K562 (cell line): ENCODE results near the gene ATG7. TPM values are rescaled to one million over a fixed set of nuclear protein-coding genes. Genes with fewer than 3 reads are reported as not detected.

ENCODE experiments used
- CSDE1 ChIP-seq, 2 experiments: fragments of 450-650 bp; IDR thresholded peaks; 2 replicates each; pipeline ENCODE4 v1.6.1; 2016; ENCODE audit warnings: mild to moderate bottlenecking in 1 of 2
- HDAC2 ChIP-seq: fragments of 450-650 bp; IDR thresholded peaks from 2 replicates; pipeline ENCODE4 v1.6.1; 2016; ENCODE audit warnings: mild to moderate bottlenecking
- MAFG ChIP-seq: fragments of 450-650 bp; conservative IDR thresholded peaks from 2 replicates; pipeline ENCODE4 v1.6.1; 2016; ENCODE audit warnings: missing genetic modification characterization, missing compliant biosample characterization
- NFE2 ChIP-seq: IDR thresholded peaks from 2 replicates; pipeline ENCODE4 v1.6.1; 2014; ENCODE audit warnings: antibody characterized with exemption, low read depth
- SRSF1 ChIP-seq: fragments of 200-400 bp; formaldehyde crosslinking; IDR thresholded peaks from 2 replicates; pipeline ENCODE4 v1.6.1; 2017; ENCODE audit warnings: mild to moderate bottlenecking, low read depth, low read length, moderate library complexity
- TEAD1 ChIP-seq, 2 experiments: fragments of 450-650 bp in 1 of 2; sonication (generic) in 1 of 2; formaldehyde crosslinking; IDR thresholded peaks; 2 replicates each; pipeline versions ENCODE4 v1.4.0 to v1.8.0; 2020 to 2022; ENCODE audit warnings: mild to moderate bottlenecking in 2 of 2, missing genetic modification reagents in 1 of 2
- TRIM28 ChIP-seq: fragments of 450-650 bp; IDR thresholded peaks from 2 replicates; pipeline ENCODE4 v1.6.1; 2017
- ZFPM2 ChIP-seq: fragments of 250-450 bp; sonication (Bioruptor Pico); IDR thresholded peaks from 2 replicates; pipeline ENCODE4 v1.5.1; 2022; ENCODE audit warnings: mild to moderate bottlenecking
- ZNF282 ChIP-seq: sonication (generic); formaldehyde crosslinking; IDR thresholded peaks from 2 replicates; pipeline ENCODE4 v1.8.1; 2023; ENCODE audit warnings: missing genetic modification reagents
- ZNF3 ChIP-seq: fragments of 250-450 bp; sonication (Bioruptor Pico); IDR thresholded peaks from 2 replicates; pipeline ENCODE4 v1.5.0; 2021; ENCODE audit warnings: mild to moderate bottlenecking, moderate library complexity
- ZNF586 ChIP-seq: fragments of 450-650 bp; formaldehyde crosslinking; conservative IDR thresholded peaks from 2 replicates; pipeline ENCODE4 v1.4.0; 2020; ENCODE audit warnings: mild to moderate bottlenecking, moderate library complexity
- ZNF699 ChIP-seq: fragments of 250-450 bp; sonication (Bioruptor Pico); IDR thresholded peaks from 2 replicates; pipeline ENCODE4 v1.8.0; 2021; ENCODE audit warnings: mild to moderate bottlenecking, moderate library complexity; ENCODE audit not compliant: insufficient replicate concordance
- polyA plus RNA-seq, 8 experiments: library from polyadenylated mRNA; depleted of rRNA in 4 of 8; stranded (reverse) in 5 of 8; unstranded in 3 of 8; fragments of >200 nt; fragmentation: Nextera tagmentation in 2 of 8; fragmentation: Illumina TruSeq in 1 of 8; extraction: Ambion mirVana in 2 of 8; extraction: Trizol in 1 of 8; gene quantifications; 2 replicates each; pipeline versions ENCODE4 v1.2.1 to v1.2.3, GENCODE V29; 2011 to 2014; ENCODE audit warnings: inconsistent platforms in 1 of 8, missing spikeins in 1 of 8
- total RNA-seq, 7 experiments: library from RNA; depleted of rRNA in 6 of 7; stranded (reverse); fragments of >200 nt in 6 of 7; fragmentation: Illumina TruSeq in 2 of 7; extraction: Trizol in 2 of 7; gene quantifications; 2 replicates each; pipeline versions ENCODE4 v1.2.1 to v1.2.3, GENCODE V29; 2011 to 2021; ENCODE audit warnings: low replicate concordance in 1 of 7
- TF ChIP-seq, protein P1 (sequence below): sonication (generic); formaldehyde crosslinking; IDR thresholded peaks from 2 replicates; pipeline ENCODE4 v1.9.0; 2022; ENCODE audit warnings: mild to moderate bottlenecking, missing genetic modification reagents
- TF ChIP-seq, protein P2 (sequence below): fragments of 450-650 bp; IDR thresholded peaks from 2 replicates; pipeline ENCODE4 v1.6.1; 2014; ENCODE audit warnings: low read depth, mild to moderate bottlenecking, moderate library complexity, borderline replicate concordance
- TF ChIP-seq, protein P3 (sequence below), 3 experiments: fragments of 200-800 bp in 1 of 3; fragments of 250-450 bp in 1 of 3; fragments of 450-650 bp in 1 of 3; sonication (Bioruptor Pico) in 1 of 3; sonication (Bioruptor generic) in 1 of 3; formaldehyde crosslinking in 1 of 3; IDR thresholded peaks; 2 replicates each; pipeline versions ENCODE4 v1.6.1 to v1.8.0; 2016 to 2022; ENCODE audit warnings: mild to moderate bottlenecking in 2 of 3, missing genetic modification characterization in 2 of 3, missing compliant biosample characterization in 1 of 3, moderate library complexity in 1 of 3
- TF ChIP-seq, protein P4 (sequence below): fragments of 250-450 bp; sonication (Bioruptor Pico); IDR thresholded peaks from 2 replicates; pipeline ENCODE4 v1.4.0; 2020; ENCODE audit warnings: mild to moderate bottlenecking, moderate library complexity, borderline replicate concordance
- TF ChIP-seq, protein P5 (sequence below): fragments of 250-450 bp; sonication (Bioruptor Pico); IDR thresholded peaks from 2 replicates; pipeline ENCODE4 v1.8.0; 2022; ENCODE audit warnings: moderate library complexity, mild to moderate bottlenecking, inconsistent platforms

ATG7 gene
- total and polyA plus RNA-seq, 9 of the 15 experiments (the other 6 are each of a cell fraction or from before 2014, with no cell fraction given), result 18.3 to 45.3 (median 33.6) TPM

DNA sequence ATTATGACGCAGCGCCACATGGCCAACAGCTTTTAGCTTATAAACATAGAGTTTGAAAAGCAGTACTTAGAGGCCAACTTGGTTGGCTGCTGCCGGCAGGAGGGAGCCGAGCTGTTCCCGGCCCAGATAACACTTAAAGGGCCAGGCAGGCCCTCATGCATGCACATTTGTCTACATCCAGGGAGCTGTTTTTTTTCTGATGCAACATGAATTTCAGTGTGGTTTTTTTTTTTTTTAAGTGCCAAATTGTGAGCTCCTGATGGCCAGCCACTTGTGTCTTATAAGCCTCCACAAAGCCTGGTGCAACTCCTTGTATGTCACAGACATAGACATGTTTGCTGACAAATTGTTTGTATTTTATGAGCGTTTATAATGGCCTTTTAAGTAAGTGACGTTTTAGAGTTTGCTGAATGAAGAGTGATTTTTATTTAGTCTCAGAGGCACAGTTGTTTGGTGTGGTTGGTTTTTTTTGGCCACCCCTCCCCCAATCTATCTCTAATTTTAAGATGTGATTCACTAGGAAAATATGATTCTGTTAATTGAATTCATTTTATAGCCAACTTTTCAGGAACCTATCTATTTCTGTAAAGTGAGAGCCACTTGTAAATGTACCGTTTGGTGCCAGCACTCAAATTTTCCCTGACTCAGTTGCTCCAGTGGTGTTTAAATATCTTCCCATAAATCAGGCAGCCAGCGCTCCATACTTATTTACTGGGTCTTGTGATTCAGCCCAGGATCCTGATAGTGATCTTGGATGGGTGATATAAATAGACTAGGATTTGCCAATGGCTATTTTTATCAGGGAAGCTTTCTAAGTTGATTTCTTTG, 237.2 kb downstream of the ATG7 start (continued):
- TF ChIP-seq SRSF1 (no peak), TRIM28 (no peak), ZNF3 (no peak), ZNF282 (no peak), CSDE1 (IDR thresholded peaks at IDR 0.05) (no peak), ZNF586 (CRISPR knock-in tag) (no peak), HDAC2 (no peak), MAFG (tag) (no peak), NFE2 (no peak), ZNF699 (CRISPR knock-in tag) (no peak), TEAD1 (CRISPR knock-in tag; IDR thresholded peaks at IDR 0.05) (no peak), ZFPM2 (no peak)
- TF ChIP-seq, protein P1, sequence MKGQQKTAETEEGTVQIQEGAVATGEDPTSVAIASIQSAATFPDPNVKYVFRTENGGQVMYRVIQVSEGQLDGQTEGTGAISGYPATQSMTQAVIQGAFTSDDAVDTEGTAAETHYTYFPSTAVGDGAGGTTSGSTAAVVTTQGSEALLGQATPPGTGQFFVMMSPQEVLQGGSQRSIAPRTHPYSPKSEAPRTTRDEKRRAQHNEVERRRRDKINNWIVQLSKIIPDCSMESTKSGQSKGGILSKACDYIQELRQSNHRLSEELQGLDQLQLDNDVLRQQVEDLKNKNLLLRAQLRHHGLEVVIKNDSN, result no peak
- TF ChIP-seq, protein P2, sequence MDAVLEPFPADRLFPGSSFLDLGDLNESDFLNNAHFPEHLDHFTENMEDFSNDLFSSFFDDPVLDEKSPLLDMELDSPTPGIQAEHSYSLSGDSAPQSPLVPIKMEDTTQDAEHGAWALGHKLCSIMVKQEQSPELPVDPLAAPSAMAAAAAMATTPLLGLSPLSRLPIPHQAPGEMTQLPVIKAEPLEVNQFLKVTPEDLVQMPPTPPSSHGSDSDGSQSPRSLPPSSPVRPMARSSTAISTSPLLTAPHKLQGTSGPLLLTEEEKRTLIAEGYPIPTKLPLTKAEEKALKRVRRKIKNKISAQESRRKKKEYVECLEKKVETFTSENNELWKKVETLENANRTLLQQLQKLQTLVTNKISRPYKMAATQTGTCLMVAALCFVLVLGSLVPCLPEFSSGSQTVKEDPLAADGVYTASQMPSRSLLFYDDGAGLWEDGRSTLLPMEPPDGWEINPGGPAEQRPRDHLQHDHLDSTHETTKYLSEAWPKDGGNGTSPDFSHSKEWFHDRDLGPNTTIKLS, result 0 out of 2 replicates have a peak, but pooled peaks have one; percentile 29
- TF ChIP-seq, protein P3, sequence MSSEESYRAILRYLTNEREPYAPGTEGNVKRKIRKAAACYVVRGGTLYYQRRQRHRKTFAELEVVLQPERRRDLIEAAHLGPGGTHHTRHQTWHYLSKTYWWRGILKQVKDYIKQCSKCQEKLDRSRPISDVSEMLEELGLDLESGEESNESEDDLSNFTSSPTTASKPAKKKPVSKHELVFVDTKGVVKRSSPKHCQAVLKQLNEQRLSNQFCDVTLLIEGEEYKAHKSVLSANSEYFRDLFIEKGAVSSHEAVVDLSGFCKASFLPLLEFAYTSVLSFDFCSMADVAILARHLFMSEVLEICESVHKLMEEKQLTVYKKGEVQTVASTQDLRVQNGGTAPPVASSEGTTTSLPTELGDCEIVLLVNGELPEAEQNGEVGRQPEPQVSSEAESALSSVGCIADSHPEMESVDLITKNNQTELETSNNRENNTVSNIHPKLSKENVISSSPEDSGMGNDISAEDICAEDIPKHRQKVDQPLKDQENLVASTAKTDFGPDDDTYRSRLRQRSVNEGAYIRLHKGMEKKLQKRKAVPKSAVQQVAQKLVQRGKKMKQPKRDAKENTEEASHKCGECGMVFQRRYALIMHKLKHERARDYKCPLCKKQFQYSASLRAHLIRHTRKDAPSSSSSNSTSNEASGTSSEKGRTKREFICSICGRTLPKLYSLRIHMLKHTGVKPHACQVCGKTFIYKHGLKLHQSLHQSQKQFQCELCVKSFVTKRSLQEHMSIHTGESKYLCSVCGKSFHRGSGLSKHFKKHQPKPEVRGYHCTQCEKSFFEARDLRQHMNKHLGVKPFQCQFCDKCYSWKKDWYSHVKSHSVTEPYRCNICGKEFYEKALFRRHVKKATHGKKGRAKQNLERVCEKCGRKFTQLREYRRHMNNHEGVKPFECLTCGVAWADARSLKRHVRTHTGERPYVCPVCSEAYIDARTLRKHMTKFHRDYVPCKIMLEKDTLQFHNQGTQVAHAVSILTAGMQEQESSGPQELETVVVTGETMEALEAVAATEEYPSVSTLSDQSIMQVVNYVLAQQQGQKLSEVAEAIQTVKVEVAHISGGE (CRISPR knock-in tag; IDR thresholded peaks at IDR 0.05), result no peak
- TF ChIP-seq, protein P4, sequence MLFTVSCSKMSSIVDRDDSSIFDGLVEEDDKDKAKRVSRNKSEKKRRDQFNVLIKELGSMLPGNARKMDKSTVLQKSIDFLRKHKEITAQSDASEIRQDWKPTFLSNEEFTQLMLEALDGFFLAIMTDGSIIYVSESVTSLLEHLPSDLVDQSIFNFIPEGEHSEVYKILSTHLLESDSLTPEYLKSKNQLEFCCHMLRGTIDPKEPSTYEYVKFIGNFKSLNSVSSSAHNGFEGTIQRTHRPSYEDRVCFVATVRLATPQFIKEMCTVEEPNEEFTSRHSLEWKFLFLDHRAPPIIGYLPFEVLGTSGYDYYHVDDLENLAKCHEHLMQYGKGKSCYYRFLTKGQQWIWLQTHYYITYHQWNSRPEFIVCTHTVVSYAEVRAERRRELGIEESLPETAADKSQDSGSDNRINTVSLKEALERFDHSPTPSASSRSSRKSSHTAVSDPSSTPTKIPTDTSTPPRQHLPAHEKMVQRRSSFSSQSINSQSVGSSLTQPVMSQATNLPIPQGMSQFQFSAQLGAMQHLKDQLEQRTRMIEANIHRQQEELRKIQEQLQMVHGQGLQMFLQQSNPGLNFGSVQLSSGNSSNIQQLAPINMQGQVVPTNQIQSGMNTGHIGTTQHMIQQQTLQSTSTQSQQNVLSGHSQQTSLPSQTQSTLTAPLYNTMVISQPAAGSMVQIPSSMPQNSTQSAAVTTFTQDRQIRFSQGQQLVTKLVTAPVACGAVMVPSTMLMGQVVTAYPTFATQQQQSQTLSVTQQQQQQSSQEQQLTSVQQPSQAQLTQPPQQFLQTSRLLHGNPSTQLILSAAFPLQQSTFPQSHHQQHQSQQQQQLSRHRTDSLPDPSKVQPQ, result no peak
- TF ChIP-seq, protein P5, sequence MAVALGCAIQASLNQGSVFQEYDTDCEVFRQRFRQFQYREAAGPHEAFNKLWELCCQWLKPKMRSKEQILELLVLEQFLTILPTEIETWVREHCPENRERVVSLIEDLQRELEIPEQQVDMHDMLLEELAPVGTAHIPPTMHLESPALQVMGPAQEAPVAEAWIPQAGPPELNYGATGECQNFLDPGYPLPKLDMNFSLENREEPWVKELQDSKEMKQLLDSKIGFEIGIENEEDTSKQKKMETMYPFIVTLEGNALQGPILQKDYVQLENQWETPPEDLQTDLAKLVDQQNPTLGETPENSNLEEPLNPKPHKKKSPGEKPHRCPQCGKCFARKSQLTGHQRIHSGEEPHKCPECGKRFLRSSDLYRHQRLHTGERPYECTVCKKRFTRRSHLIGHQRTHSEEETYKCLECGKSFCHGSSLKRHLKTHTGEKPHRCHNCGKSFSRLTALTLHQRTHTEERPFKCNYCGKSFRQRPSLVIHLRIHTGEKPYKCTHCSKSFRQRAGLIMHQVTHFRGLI, result no peak
